ENCODE measurements around the gene NUP155.
"Not testable (repeated sequence)": the region's sequence is repeated elsewhere in the genome, so short reads cannot be mapped to it uniquely, and the experiment has no call there.

NUP155 gene

DNA sequence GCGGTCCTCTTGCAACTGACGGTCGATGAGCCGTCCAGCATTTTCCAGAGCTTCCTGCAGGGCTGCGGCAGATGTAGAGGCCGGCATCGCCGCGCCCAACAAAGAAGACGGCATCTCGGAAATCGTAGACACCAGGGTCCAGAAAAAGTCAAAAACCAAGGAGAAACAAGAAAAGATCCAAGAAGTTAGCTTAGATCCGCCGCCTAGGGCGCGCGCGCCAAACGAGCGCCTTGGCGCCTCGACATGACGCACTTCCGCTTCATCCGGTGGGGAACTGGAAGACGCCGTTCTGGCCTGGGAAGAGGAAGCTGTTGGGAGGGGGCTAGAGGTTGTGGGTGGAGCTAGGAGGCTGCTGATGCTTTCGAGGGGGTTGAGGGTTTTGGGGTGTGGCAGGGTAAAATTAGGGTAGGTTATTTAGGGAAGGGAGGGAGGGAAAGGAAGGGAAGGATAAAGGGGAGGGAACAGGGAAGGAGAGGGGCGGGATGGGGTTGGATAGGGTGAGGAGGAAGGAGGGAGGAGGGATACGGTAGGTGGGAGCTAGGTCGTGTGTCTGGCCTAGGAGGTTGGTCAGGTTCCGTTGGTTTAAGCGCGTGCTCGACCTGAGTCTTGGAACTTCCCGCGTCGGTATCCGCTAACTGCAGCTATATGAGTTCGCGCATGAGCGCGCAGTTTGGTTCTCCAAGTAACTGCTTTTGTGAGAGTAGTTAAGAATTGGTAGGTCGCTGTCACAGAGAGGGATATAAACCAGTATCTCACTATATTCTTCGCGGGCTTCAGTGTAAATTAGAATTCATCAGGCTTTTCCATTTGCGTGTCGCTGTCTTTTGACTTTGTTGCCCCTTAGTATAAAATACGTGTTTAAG lies at the start of gene NUP155:
Gene NUP155, minus strand, starts transcription at position 243 of the 863 bp plus-strand sequence. Its CDS starts 129 bp downstream, at position 114.
- TF ChIP-seq CTCF (conservative IDR thresholded peaks at IDR 0.05; ENCODE audit: low read length), result no peak
- peak within 1 kb of the TSS; percentile 99 for H3K4me3 ChIP-seq (ENCODE audit: low read length)
- DNase-seq (ENCODE audit: low read depth), result peak; percentile 92

GRCh38 chr5:37417347-37417746 lies 46.4 kb upstream of the NUP155 start:
- no peak overlapping the region for H3K4me3 ChIP-seq (ENCODE audit: low read length)
- TF ChIP-seq CTCF (conservative IDR thresholded peaks at IDR 0.05; ENCODE audit: low read length), result no peak
- DNase-seq (ENCODE audit: low read depth), result no peak

DNA sequence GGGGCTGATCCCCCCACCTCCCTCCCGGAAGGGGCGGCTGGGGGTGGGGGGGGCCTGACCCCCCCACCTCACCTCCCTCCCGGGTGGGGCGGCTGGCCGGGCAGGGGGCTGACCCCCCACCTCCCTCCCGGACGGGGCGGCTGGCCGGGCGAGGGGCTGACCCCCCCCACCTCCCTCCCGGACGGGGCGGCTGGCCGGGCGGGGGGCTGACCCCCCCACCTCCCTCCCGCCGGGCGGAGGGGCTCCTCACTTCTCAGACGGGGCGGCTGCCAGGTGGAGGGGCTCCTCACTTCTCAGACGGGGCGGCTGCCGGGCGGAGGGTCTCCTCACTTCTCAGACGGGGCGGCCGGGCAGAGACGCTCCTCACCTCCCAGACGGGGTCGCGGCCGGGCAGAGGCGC lies 44.5 kb upstream of the NUP155 start:
- not testable (repeated sequence) for DNase-seq (ENCODE audit: low read depth); H3K4me3 ChIP-seq (ENCODE audit: low read length)

DNA sequence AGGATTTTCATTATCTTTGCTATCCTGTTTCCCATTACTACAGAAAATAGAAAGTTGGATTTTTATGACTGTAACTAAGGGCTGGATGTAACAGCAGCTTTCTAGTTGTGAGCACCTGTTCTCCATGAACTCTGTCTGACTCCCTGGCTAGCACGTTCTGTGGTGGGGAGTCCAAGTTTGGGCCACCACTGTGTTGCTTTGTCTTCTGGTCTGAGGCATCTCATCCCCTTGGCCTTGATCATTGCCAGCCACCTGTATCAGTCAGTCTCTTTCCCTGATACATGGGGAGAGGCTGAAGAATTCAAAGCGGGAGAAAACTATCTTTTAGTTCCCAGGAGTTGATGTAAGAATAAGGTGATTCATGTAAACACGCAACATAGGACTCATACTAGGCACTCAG lies 41.6 kb upstream of the NUP155 start:
- no peak for TF ChIP-seq CTCF (conservative IDR thresholded peaks at IDR 0.05; ENCODE audit: low read length)
- DNase-seq (ENCODE audit: low read depth), result no peak
- no peak overlapping the region for H3K4me3 ChIP-seq (ENCODE audit: low read length)

DNA sequence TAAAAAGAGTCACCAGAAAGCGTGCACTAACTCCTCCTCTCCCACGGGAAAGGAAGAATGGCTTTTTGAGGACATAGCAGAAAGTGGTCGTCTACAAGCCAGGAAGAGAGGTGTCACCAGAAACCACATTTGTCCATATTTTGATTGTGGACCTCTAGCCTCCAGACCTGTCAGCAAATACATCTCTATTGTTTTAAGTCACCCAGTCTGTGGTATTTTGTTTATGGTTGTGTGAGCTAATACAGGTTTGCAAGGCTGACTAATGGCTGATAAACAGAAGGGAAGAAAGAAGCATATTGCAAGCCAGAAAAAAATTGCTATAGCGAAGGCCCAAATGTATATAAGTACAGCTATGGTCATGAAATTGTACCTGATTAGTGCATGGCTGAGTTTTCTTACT lies 29.6 kb upstream of the NUP155 start:
- TF ChIP-seq CTCF (conservative IDR thresholded peaks at IDR 0.05; ENCODE audit: low read length), result no peak
- no peak for DNase-seq (ENCODE audit: low read depth)
- H3K4me3 ChIP-seq (ENCODE audit: low read length), result no peak overlapping the region

GRCh38 chr5:37396352-37396751 lies 25.4 kb upstream of the NUP155 start:
- no peak for TF ChIP-seq CTCF (conservative IDR thresholded peaks at IDR 0.05; ENCODE audit: low read length)
- DNase-seq (ENCODE audit: low read depth), result no peak
- H3K4me3 ChIP-seq (ENCODE audit: low read length), result no peak overlapping the region

- no peak for TF ChIP-seq CTCF (conservative IDR thresholded peaks at IDR 0.05; ENCODE audit: low read length)
- H3K4me3 ChIP-seq (ENCODE audit: low read length), result no peak overlapping the region
- no peak for DNase-seq (ENCODE audit: low read depth)
These were observed 20.7 kb upstream of the NUP155 start for GRCh38 chr5:37391591-37391990.

Data from AG10803 (cell line).